Epithelial cell of proximal tubule (primary cell): Measurements from ENCODE around the gene PMAIP1. TPM values are rescaled to one million over a fixed set of nuclear protein-coding genes. Genes with fewer than 3 reads are reported as not detected.
"Not testable (repeated sequence)": the region's sequence is repeated elsewhere in the genome, so short reads cannot be mapped to it uniquely, and the experiment has no call there.

Experiments
- DNase-seq: peaks from one replicate; pipeline ENCODE4 v3.0.0-alpha.2; 2011; ENCODE audit warnings: low read depth
- H3K4me3 ChIP-seq: 2 replicates; pipeline ENCODE4 v1.5.1; 2011; ENCODE audit warnings: low read depth, mild to moderate bottlenecking, low read length
- total RNA-seq: library from RNA; depleted of rRNA; stranded (reverse); fragments of >200 nt; gene quantifications from 2 replicates; pipeline ENCODE4 v1.2.3, GENCODE V29; 2015
- TF ChIP-seq, protein P1 (sequence below): conservative IDR thresholded peaks from 2 replicates; pipeline ENCODE4 v1.5.1; 2012; ENCODE audit warnings: low read depth, mild to moderate bottlenecking, low read length

Gene PMAIP1
- total RNA-seq, 1 donor from 2014 or later = 82.6 TPM

DNA sequence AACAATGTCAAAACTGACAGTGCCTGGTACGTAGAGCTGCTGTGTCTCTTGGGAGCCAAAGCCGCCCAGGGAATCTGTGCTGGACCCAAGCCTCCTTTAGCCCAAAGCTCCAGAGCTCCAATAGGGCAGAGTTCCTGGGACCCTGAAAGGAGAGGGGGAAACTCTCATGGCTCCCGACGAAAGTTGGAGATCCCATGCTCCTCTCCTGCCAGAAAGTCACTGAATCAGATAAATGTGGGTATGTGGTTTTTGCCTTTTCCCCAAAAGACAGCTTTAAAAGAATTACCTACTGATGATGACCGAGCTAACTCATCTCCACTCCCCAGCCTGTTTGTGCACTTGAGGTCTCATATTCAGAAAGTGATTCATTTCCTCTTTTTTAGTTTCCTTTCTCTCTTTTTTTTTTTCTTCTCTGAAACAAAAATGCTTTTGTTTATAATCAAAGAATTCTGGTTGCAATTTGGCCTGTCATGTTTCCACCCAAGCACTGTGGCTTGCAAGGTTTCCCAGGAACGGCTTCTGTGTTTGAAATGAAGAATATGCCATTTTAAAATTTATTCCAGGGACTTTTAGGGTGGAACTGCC lies 14.1 kb upstream of the PMAIP1 start:
- no peak overlapping the region for H3K4me3 ChIP-seq
- no peak for DNase-seq
- TF ChIP-seq, protein P1, sequence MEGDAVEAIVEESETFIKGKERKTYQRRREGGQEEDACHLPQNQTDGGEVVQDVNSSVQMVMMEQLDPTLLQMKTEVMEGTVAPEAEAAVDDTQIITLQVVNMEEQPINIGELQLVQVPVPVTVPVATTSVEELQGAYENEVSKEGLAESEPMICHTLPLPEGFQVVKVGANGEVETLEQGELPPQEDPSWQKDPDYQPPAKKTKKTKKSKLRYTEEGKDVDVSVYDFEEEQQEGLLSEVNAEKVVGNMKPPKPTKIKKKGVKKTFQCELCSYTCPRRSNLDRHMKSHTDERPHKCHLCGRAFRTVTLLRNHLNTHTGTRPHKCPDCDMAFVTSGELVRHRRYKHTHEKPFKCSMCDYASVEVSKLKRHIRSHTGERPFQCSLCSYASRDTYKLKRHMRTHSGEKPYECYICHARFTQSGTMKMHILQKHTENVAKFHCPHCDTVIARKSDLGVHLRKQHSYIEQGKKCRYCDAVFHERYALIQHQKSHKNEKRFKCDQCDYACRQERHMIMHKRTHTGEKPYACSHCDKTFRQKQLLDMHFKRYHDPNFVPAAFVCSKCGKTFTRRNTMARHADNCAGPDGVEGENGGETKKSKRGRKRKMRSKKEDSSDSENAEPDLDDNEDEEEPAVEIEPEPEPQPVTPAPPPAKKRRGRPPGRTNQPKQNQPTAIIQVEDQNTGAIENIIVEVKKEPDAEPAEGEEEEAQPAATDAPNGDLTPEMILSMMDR = no peak

DNA sequence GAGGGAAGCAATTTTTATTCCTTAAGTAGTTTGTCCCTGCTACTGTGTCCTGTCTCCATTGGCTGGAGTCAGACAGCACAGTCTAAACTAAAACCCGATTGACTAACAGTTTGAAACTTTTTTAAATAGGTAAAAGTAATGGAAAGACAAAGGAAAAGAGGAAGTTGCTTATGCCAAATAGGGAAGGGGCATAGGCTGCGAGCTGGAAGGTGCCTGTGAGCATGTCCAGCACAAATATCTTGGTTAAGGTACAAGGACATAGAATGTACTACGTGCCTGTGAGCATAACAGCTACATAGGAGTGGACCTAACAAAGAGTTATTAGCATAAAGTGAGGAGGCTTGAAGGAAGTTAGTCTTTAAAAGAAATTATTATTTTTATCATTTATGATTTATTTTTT lies 13.4 kb upstream of the PMAIP1 start:
- DNase-seq, H3K4me3 ChIP-seq: not testable (repeated sequence)

DNA sequence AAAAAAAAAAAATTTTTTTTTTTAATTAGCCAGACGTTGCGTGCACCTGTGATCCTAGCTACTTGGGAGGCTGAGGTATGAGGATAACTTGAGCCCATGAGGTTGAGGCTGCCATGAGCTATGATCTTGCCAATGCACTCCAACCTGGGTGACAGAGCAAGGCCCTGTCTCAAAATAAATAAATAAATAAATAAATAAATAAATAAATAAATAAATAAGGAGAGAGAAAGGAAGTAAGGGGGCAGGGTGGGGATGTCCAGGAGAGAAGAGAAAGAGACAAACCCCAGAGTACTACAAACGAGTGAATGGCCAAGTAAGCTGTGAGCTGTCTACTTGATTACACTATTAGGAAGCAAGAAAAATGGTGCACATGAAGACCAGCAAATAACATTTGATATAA lies 7.7 kb upstream of the PMAIP1 start:
- DNase-seq = no peak
- H3K4me3 ChIP-seq = no peak overlapping the region
- TF ChIP-seq, protein P1 = no peak

DNA sequence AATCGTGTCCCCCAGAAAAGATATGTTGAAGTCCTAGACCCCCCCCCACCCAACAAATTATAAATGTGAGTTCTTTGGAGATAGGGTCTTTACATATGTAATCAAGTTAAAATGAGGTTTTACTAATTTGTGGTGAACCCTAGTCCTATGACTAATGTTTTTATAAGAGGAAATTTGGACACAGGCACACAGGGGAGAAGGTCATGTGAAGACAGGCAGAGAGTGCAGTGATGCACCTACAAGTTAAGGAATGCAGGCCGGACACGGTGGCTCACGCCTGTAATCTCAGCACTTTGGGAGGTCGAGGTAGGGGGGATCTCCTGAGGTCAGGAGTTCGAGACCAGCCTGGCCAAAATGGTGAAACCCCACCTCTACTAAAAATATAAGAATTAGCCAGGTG lies 5.8 kb upstream of the PMAIP1 start:
- no peak overlapping the region for H3K4me3 ChIP-seq
- TF ChIP-seq, protein P1 = no peak
- no peak for DNase-seq

DNA sequence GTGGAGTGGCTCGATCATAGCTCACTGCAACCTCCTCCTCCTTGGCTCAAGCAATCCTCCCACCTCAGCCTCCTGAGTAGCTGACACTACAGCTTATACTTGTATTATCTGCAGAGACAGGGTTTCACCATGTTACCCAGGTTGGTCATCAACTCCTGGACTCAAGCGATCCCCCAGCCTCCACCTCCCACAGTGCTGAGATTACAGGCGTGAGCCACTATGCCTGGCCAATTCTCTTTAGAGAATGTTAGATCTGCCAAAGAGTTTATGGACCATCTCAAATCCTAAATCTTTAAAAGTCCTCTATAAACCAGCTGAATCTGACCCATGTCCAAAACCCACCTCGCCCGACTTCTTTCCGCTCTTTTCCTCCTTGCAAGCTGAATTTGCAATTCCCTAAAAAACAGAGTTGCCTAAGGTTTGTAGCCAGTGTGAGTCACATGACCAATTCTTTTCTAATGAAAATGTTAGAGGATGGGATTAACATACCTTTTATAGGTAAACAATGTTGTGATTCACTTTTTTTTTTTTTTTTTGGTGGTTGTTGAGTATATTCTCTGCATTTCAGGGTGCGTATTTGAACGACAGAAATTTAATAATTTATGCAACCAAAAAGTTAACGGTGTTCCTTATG lies 2.4 kb upstream of the PMAIP1 start:
- TF ChIP-seq, protein P1 = no peak
- no peak overlapping the region for H3K4me3 ChIP-seq

DNA sequence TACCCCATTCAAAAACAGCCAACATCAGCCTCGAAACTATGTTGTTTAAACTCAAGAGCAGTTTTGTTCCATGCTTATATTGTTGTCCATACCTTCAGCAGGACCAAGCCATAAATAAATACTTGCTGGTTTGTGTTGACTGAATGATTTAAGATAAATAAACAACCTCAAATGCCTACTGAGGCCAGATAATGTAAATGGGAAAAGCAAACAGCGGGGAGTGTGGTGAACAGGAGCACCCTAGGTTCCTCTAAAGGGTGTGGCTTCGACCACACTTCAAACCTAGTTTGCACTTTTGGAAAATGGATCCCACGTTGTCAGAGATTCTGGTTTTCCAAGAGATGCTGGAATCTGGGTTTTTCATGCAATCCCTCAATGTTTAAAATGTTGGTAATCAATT lies 1.7 kb upstream of the PMAIP1 start:
- peak overlapping the region; percentile 78 for H3K4me3 ChIP-seq
- TF ChIP-seq, protein P1 = no peak
- DNase-seq = no peak

More for the DNA sequence above, 2.4 kb upstream of the PMAIP1 start:
- DNase-seq = no peak

DNA sequence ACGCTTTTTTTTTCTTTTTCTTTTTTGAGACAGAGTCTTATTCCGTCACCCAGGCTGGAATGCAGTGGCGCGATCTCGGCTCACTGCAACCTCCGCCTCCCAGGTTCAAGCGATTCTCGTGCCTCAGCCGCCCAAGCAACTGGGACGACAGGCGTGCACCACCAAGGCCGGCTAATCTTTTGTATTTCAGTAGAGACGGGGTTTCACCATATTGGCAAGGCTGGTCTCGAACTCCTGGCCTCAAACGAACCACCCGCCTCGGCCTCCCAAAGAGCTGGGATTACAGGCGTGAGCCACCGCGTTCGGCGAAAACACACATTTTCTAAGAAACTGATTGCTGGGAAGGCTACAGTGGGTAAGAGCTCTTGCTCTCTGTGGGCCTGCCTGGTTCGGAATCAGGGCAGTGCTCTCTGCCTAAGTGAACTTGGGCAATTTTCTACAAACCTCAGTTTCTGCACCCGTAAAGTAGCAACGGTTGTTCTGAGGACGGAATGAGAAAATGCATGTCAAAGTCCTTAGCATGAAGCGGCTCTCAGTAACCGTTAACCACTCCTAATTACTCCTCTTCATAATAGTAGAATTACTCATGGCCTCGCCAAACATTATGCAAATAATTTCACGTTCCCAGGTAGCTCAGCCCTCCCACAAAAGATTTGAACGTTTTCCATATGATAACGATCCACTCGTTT lies 1.0 kb upstream of the PMAIP1 start:
- DNase-seq = no peak
- peak overlapping the region; percentile 78 for H3K4me3 ChIP-seq
- TF ChIP-seq, protein P1 = no peak
